ENCODE data around the gene RSBN1L.
A peak's percentile ranks its signal among the peaks of the same experiment; 100 is the strongest.

RSBN1L gene

DNA sequence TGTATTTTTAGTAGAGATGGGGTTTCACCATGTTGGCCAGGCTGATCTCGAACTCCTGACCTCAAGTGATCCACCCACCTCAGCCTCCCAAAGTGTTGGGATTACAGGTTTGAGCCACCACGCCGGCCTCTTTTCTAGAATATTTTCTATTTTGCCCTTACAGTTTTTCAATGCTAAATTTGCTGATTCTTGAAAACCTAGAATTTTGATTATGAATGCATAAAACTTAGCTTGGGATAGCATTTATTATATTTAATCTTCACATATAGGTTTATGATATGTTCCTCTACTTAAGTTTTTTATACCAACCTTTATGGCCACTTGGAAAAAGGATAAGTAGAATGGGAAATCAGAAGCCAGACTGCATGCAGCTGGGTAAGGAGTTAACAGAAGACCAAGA is 99.8 kb downstream of the RSBN1L start:
- TF ChIP-seq TAF1 (IDR thresholded peaks at IDR 0.05; ENCODE audit: borderline replicate concordance, insufficient read depth, low read length): no peak
- TF ChIP-seq FOXP2 (optimal IDR thresholded peaks at IDR 0.05; ENCODE audit: borderline replicate concordance, extremely low read depth, extremely low read length, insufficient read depth): no peak
- no peak for TF ChIP-seq POLR2AphosphoS5 (IDR thresholded peaks at IDR 0.05; ENCODE audit: low read depth, low read length)
- TF ChIP-seq, protein P1, sequence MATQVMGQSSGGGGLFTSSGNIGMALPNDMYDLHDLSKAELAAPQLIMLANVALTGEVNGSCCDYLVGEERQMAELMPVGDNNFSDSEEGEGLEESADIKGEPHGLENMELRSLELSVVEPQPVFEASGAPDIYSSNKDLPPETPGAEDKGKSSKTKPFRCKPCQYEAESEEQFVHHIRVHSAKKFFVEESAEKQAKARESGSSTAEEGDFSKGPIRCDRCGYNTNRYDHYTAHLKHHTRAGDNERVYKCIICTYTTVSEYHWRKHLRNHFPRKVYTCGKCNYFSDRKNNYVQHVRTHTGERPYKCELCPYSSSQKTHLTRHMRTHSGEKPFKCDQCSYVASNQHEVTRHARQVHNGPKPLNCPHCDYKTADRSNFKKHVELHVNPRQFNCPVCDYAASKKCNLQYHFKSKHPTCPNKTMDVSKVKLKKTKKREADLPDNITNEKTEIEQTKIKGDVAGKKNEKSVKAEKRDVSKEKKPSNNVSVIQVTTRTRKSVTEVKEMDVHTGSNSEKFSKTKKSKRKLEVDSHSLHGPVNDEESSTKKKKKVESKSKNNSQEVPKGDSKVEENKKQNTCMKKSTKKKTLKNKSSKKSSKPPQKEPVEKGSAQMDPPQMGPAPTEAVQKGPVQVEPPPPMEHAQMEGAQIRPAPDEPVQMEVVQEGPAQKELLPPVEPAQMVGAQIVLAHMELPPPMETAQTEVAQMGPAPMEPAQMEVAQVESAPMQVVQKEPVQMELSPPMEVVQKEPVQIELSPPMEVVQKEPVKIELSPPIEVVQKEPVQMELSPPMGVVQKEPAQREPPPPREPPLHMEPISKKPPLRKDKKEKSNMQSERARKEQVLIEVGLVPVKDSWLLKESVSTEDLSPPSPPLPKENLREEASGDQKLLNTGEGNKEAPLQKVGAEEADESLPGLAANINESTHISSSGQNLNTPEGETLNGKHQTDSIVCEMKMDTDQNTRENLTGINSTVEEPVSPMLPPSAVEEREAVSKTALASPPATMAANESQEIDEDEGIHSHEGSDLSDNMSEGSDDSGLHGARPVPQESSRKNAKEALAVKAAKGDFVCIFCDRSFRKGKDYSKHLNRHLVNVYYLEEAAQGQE (IDR thresholded peaks at IDR 0.05; ENCODE audit: insufficient read depth in 1 of 2, low read depth in 2 of 2, low read length in 2 of 2): no peak
- no peak for TF ChIP-seq SIN3A (IDR thresholded peaks at IDR 0.05; ENCODE audit: borderline replicate concordance, insufficient read depth, low read length)

DNA sequence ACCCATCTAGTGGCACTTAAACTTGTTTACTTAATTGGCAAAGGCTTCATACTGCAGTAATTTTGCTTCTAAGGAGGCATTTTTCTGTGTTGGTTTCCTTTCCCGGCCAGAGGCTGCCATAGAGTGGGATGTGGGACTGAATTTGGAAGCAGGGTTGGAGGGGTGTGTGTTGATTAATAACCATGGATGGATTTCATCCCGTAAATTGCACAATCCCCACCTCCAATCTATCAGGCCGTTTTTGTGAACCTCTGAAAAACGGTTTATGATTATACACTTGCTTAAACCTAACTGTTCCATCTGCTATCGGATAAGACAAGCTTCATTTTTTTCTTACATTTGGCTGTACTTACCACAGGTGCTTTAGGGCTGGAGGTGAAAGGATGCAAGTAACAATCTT is 100.7 kb downstream of the RSBN1L start:
- TF ChIP-seq FOXP2 (optimal IDR thresholded peaks at IDR 0.05; ENCODE audit: borderline replicate concordance, extremely low read depth, extremely low read length, insufficient read depth) (no peak), SIN3A (IDR thresholded peaks at IDR 0.05; ENCODE audit: borderline replicate concordance, insufficient read depth, low read length) (no peak), POLR2AphosphoS5 (IDR thresholded peaks at IDR 0.05; ENCODE audit: low read depth, low read length) (no peak), TAF1 (IDR thresholded peaks at IDR 0.05; ENCODE audit: borderline replicate concordance, insufficient read depth, low read length) (no peak)
- TF ChIP-seq, protein P1 (IDR thresholded peaks at IDR 0.05; ENCODE audit: insufficient read depth in 1 of 2, low read depth in 2 of 2, low read length in 2 of 2): no peak

DNA sequence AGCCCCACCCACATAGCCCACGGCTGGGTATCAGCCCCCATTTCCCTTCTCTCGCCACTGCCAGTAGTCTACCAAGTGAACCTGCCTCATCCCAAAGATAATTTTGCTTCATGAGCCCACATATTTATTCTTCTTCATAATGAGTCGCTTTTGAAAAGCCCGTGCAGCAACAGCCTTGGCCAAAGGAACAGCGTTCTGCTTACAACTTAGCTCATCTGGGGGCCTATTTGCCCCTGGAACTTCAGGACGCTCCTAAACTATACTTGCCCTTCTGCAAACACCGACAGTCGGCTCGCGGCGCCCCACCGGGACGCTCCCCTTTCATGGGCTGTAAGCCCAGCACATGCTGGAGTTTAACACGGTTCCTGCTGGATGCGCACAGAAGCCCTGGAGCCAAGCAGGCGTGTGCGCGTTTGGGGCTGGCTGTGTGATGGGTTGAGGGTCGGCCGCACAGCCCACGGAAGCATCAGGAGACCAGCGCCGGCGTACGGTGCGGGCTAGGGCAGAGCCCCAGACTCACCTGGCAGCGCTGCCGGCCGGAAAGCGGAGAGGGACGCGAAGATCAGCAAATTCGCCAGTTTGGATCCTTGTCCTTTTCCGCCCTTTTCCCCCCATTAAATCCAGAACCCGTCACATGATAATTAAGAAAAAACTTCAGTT is 101.6 kb downstream of the RSBN1L start:
- TF ChIP-seq FOXP2 (optimal IDR thresholded peaks at IDR 0.05; ENCODE audit: borderline replicate concordance, extremely low read depth, extremely low read length, insufficient read depth): no peak
- 0 out of 2 replicates have a peak, but pooled peaks have one; percentile 50 for TF ChIP-seq TAF1 (IDR thresholded peaks at IDR 0.05; ENCODE audit: borderline replicate concordance, insufficient read depth, low read length)

DNA sequence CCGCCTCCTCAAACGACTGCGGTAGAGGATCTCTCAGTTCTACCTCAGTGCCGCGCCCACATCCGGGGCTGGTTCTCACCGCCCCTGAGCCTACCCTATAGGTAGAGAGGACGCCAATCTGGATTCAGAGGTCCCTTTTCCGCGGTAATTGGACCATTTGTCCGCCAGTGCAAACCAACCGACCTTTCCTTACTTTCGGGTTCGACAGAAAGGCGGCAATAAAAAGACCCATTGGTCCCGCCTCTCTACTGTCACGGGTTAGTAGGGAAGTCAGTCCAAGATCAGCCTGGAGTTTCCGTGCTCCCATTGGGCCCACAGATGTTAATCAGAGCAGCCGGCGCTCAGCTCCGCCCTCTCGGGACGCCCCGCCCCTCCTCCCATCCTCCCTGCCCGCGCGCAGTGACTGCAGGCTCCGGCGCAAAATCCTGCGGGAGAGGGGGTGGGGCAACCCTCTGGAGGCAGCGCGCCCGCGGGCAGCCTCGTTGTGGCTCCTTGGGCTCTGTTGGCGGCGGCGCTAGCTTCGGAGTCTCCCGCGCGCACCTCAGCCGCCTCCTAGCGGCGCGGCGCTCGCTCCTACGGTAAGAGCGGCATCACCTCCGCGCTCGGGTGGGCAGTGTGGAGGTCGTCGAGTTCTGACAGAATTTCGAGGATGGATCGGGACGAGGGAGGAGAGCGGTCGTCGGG is 102.3 kb downstream of the RSBN1L start, which contains the start of the genes PHTF2 and TMEM60:
Gene PHTF2 (plus strand): TSS at position 380 of the 684 bp plus-strand sequence.
Gene TMEM60 (minus strand): TSS at position 41 of the 684 bp plus-strand sequence. CDS start 4,061 bp downstream, outside the sequence.
- TF ChIP-seq POLR2AphosphoS5 (IDR thresholded peaks at IDR 0.05; ENCODE audit: low read depth, low read length): peak; percentile 55; the same call in 1 of the 2 replicates
- peak; percentile 88 for TF ChIP-seq FOXP2 (optimal IDR thresholded peaks at IDR 0.05; ENCODE audit: borderline replicate concordance, extremely low read depth, extremely low read length, insufficient read depth)
- TF ChIP-seq, protein P1 (IDR thresholded peaks at IDR 0.05; ENCODE audit: insufficient read depth in 1 of 2, low read depth in 2 of 2, low read length in 2 of 2): no peak
- no peak; the same call in 1 of the 2 replicates for TF ChIP-seq TAF1 (IDR thresholded peaks at IDR 0.05; ENCODE audit: borderline replicate concordance, insufficient read depth, low read length)
- TF ChIP-seq SIN3A (IDR thresholded peaks at IDR 0.05; ENCODE audit: borderline replicate concordance, insufficient read depth, low read length): peak; percentile 71; the same call in 1 of the 2 replicates

DNA sequence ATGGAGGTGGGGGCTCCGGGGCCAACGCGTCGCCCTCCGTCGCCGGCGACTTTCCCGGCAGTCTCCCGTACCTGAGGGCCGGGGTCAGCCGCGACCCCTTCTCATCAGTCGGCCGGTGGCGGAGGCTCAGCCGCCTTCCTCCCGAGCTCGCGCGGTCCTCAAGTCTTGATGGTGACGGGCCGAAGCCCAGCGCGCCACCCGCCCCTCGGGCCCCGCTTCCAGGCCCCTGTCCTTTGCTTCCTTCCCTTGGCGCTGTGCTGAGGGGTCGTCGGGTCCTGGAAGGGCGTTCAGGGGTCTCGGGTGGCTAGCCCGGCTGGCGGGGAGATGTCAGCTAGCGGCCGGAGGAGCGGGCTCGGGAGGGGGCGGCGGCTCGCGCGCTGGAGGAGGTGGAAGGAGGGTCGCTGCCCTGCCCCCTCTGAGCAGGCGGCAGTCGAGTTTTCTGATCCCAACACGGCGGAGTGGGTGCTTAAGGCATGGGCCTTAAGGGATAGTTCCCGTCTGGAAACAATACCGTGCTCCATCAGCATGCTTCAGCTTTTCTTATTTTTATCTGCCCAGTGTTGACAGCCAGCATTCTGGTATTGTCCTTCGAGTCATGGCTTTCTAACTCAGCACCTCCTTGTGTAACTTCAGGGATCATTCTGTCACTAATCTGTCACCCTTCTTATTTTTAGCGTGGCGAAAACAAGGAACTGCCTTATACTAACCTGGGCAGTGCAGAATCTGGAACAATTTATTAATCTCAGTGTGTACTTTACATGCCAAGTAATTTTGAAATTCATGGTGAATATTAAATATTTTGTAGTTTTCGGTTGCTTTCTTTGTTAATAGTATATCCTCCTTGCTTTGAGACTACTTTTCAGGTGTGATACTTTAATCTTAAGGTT is 103.1 kb downstream of the RSBN1L start:
- TF ChIP-seq, protein P1 (IDR thresholded peaks at IDR 0.05; ENCODE audit: insufficient read depth in 1 of 2, low read depth in 2 of 2, low read length in 2 of 2): no peak
- TF ChIP-seq SIN3A (IDR thresholded peaks at IDR 0.05; ENCODE audit: borderline replicate concordance, insufficient read depth, low read length) (no peak), FOXP2 (optimal IDR thresholded peaks at IDR 0.05; ENCODE audit: borderline replicate concordance, extremely low read depth, extremely low read length, insufficient read depth) (no peak), TAF1 (IDR thresholded peaks at IDR 0.05; ENCODE audit: borderline replicate concordance, insufficient read depth, low read length) (no peak; the same call in 1 of the 2 replicates), POLR2AphosphoS5 (IDR thresholded peaks at IDR 0.05; ENCODE audit: low read depth, low read length) (no peak)
